GM19025 (cell line): ENCODE results near the gene TCEAL9.
"Not testable (repeated sequence)": the region's sequence is repeated elsewhere in the genome, so short reads cannot be mapped to it uniquely, and the experiment has no call there.

ENCODE experiments used
- ATAC-seq: cut with Tn5 transposase; IDR thresholded peaks from one replicate; pipeline ENCODE4 v1.9.1; 2021; ENCODE audit warnings: mild to moderate bottlenecking, low read depth, moderate library complexity; ENCODE audit not compliant: unreplicated experiment

Gene TCEAL9

GRCh38 chrX:103372886-103373285 is 16.6 kb downstream of the TCEAL9 start:
- ATAC-seq, result no peak

- ATAC-seq, result no peak
Measured at GRCh38 chrX:103373581-103373980, 17.3 kb downstream of the TCEAL9 start.

- no peak for ATAC-seq
Measured at GRCh38 chrX:103376118-103376978, 20.0 kb downstream of the TCEAL9 start, which contains the start of gene BEX3. Gene BEX3 (plus strand): TSS chrX:103376538. CDS start chrX:103377522, 984 bp downstream.

- no peak for ATAC-seq
Measured at GRCh38 chrX:103376979-103377324, 20.6 kb downstream of the TCEAL9 start.

GRCh38 chrX:103378990-103379389 is 22.7 kb downstream of the TCEAL9 start:
- no peak for ATAC-seq

GRCh38 chrX:103382877-103383276 is 26.6 kb downstream of the TCEAL9 start:
- ATAC-seq, result no peak

GRCh38 chrX:103384672-103385071 is 28.4 kb downstream of the TCEAL9 start:
- no peak for ATAC-seq

GRCh38 chrX:103385283-103385830 is 29.1 kb downstream of the TCEAL9 start:
- not testable (repeated sequence) for ATAC-seq

GRCh38 chrX:103386332-103386731 is 30.0 kb downstream of the TCEAL9 start:
- ATAC-seq, result no peak

GRCh38 chrX:103393487-103393886 is 37.2 kb downstream of the TCEAL9 start:
- no peak for ATAC-seq

- no peak for ATAC-seq
Measured at GRCh38 chrX:103396186-103396585, 39.9 kb downstream of the TCEAL9 start.

- ATAC-seq, result no peak
Measured at GRCh38 chrX:103396660-103397059, 40.4 kb downstream of the TCEAL9 start.

- ATAC-seq, result no peak
Measured at GRCh38 chrX:103397707-103398106, 41.4 kb downstream of the TCEAL9 start.

GRCh38 chrX:103398421-103398864 is 42.1 kb downstream of the TCEAL9 start:
- no peak for ATAC-seq

GRCh38 chrX:103399744-103400143 is 43.4 kb downstream of the TCEAL9 start:
- no peak for ATAC-seq

- no peak for ATAC-seq
Measured at GRCh38 chrX:103400931-103401330, 44.6 kb downstream of the TCEAL9 start.

GRCh38 chrX:103404231-103405008 is 48.1 kb downstream of the TCEAL9 start:
- ATAC-seq, result peak; percentile 97

GRCh38 chrX:103405009-103405333 is 48.7 kb downstream of the TCEAL9 start:
- ATAC-seq, result no peak

- no peak for ATAC-seq
Measured at GRCh38 chrX:103406256-103406655, 50.0 kb downstream of the TCEAL9 start.

- ATAC-seq, result no peak
Measured at GRCh38 chrX:103407776-103408175, 51.5 kb downstream of the TCEAL9 start.
